NCI-H1092 treated with DMSO at 0.1 percent for 48 hours (cell line): Measurements from ENCODE around the gene CROT.

Experiments
- DNase-seq: peaks from one replicate; lab custom pipeline; 2025; lab: John Stamatoyannopoulos, UW

Gene CROT

GRCh38 chr7:87345166-87345927, at the start of gene CROT:
Gene CROT, plus strand, starts transcription at chr7:87345664. Its CDS starts 3,405 bp downstream, at chr7:87349069.
- DNase-seq: peak; percentile 96

GRCh38 chr7:87300756-87301155, 44.7 kb upstream of the CROT start:
- DNase-seq: no peak

- DNase-seq: no peak
These were observed 34.6 kb upstream of the CROT start for GRCh38 chr7:87310790-87311419.

- peak; percentile 72 for DNase-seq
These were observed 33.1 kb upstream of the CROT start for GRCh38 chr7:87312215-87312865.

- DNase-seq: no peak
These were observed 29.3 kb upstream of the CROT start for GRCh38 chr7:87316097-87316700.

GRCh38 chr7:87316846-87317552, 28.5 kb upstream of the CROT start:
- DNase-seq: no peak

GRCh38 chr7:87317691-87318245, 27.7 kb upstream of the CROT start:
- DNase-seq: no peak

- DNase-seq: peak; percentile 57
These were observed 26.7 kb upstream of the CROT start for GRCh38 chr7:87318741-87319140.

GRCh38 chr7:87319154-87319581, 26.3 kb upstream of the CROT start:
- peak; percentile 57 for DNase-seq

- no peak for DNase-seq
These were observed 22.6 kb upstream of the CROT start for GRCh38 chr7:87322912-87323311.

- no peak for DNase-seq
These were observed 19.7 kb upstream of the CROT start for GRCh38 chr7:87325576-87326370.

GRCh38 chr7:87328281-87328680, 17.2 kb upstream of the CROT start:
- peak; percentile 2 for DNase-seq

- no peak for DNase-seq
These were observed 15.1 kb upstream of the CROT start for GRCh38 chr7:87330316-87330715.

- DNase-seq: no peak
These were observed 14.5 kb upstream of the CROT start for GRCh38 chr7:87330942-87331341.

GRCh38 chr7:87331687-87332252, 13.7 kb upstream of the CROT start:
- no peak for DNase-seq

GRCh38 chr7:87332321-87332720, 13.1 kb upstream of the CROT start:
- no peak for DNase-seq

- DNase-seq: no peak
These were observed 9.3 kb upstream of the CROT start for GRCh38 chr7:87336136-87336535.

GRCh38 chr7:87337331-87337730, 8.1 kb upstream of the CROT start:
- DNase-seq: no peak

GRCh38 chr7:87339373-87339897, 6.0 kb upstream of the CROT start:
- no peak for DNase-seq

- no peak for DNase-seq
These were observed 4.0 kb upstream of the CROT start for GRCh38 chr7:87341441-87341840.
